Measurements from ENCODE around the gene RAET1G. TPM values are rescaled to one million over a fixed set of nuclear protein-coding genes. Genes with fewer than 3 reads are reported as not detected.

The RAET1G gene
- total RNA-seq, 4 donors from 2014 or later = not detected

DNA sequence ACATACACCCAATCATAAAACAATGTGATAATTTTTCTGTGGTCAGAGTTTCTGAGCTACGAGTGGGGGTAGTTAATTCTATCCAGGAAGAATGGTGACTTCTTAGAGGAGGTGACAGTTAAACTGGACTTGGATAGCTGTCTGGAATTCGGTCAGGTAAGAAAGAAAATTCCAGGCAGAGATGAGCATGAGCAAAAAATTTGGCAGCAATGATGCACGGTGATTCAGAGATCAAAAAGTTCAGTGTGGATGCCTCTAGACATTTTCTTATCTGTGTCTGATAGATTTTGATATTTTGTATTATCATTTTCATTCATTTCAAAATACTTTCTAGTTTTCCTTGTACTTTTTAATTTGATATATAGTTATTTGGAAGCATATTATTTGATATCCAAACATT lies 37.0 kb downstream of the RAET1G start:
- no peak overlapping the region for H3K4me3 ChIP-seq
- H3K4me1 ChIP-seq = no peaks in the 10 kb centered on the region
- no peaks in the 10 kb centered on the region for H3K36me3 ChIP-seq
- no peak for DNase-seq
- no peaks in the 10 kb centered on the region for H3K9me3 ChIP-seq
- 83 to 84% methylated on average over 3 of the region's 3 CpGs for WGBS, 2 donors (ENCODE audit: low coverage in 1 of 2)
- no peak overlapping the region for H3K27ac ChIP-seq
- H3K27me3 ChIP-seq = no peaks in the 10 kb centered on the region
- intact Hi-C loops (cut with DNase I; ENCODE audit: low total_unique reads) = no loop called here
- in situ Hi-C loops (cut with MboI; ENCODE audit: low pct_ligation_motif_present in 1 of 4, low pct_unique_long_range_greater_than_20kb in 1 of 4, low sequenced_read_pairs in 3 of 4) = no loop called here
- TF ChIP-seq EP300 (IDR thresholded peaks at IDR 0.05; ENCODE audit: low read depth) (no peak), POLR2AphosphoS5 (IDR thresholded peaks at IDR 0.05) (no peak), POLR2A (IDR thresholded peaks at IDR 0.05) (no peak)
- TF ChIP-seq, protein P1, sequence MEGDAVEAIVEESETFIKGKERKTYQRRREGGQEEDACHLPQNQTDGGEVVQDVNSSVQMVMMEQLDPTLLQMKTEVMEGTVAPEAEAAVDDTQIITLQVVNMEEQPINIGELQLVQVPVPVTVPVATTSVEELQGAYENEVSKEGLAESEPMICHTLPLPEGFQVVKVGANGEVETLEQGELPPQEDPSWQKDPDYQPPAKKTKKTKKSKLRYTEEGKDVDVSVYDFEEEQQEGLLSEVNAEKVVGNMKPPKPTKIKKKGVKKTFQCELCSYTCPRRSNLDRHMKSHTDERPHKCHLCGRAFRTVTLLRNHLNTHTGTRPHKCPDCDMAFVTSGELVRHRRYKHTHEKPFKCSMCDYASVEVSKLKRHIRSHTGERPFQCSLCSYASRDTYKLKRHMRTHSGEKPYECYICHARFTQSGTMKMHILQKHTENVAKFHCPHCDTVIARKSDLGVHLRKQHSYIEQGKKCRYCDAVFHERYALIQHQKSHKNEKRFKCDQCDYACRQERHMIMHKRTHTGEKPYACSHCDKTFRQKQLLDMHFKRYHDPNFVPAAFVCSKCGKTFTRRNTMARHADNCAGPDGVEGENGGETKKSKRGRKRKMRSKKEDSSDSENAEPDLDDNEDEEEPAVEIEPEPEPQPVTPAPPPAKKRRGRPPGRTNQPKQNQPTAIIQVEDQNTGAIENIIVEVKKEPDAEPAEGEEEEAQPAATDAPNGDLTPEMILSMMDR (IDR thresholded peaks at IDR 0.05) = no peak

DNA sequence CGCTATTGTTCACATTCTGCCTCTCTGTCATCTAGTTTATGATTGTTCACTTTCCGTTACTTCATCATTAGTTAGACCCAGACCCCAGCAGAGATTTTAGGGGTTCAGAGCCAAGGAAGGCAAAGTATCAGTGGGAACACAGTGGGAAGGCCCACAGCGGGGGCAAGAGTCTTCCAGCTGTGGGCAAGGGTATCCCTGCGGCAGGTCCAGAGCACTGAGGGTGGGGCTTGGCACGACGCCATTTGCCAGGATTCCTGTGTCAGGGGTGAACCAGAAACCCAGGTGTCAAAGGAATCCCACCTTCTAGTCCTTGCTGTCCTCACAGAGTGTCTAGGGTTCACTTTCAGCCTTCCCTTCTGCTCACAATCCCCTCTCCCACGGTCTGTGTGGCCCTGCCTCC lies 38.3 kb downstream of the RAET1G start:
- no peak for DNase-seq
- Histone ChIP-seq H3K4me1 (no peaks in the 10 kb centered on the region), H3K4me3 (no peak overlapping the region), H3K36me3 (no peaks in the 10 kb centered on the region), H3K27me3 (no peaks in the 10 kb centered on the region), H3K9me3 (no peaks in the 10 kb centered on the region), H3K27ac (no peak overlapping the region)
- intact Hi-C loops (cut with DNase I; ENCODE audit: low total_unique reads) = no loop called here
- WGBS, 2 donors (ENCODE audit: low coverage in 1 of 2) = 50 to 87% methylated on average over 1 to 7 of the region's 7 CpGs
- TF ChIP-seq EP300 (IDR thresholded peaks at IDR 0.05; ENCODE audit: low read depth) = no peak
- TF ChIP-seq POLR2A (IDR thresholded peaks at IDR 0.05) = no peak
- TF ChIP-seq POLR2AphosphoS5 (IDR thresholded peaks at IDR 0.05) = no peak
- in situ Hi-C loops (cut with MboI; ENCODE audit: low pct_ligation_motif_present in 1 of 4, low pct_unique_long_range_greater_than_20kb in 1 of 4, low sequenced_read_pairs in 3 of 4) = no loop called here

DNA sequence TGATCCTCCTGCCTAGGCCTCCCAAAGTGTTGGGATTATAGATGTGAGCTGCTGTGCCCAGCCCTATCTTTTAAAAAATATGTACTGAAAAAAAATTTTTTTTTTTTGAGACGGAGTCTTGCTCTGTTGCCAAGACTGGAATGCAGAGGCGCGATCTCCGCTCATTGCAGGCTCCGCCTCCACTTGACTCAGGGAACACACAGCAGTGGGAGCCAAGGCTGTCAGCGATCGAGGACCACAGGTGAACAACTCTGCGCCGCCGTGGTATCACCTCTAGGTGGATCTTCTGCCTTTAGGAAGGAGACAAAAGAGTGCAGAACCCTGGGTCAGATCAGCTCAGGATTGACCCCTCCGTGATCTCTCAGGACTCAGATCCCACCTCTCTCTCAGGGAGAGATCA lies 38.7 kb downstream of the RAET1G start:
- 55% methylated on average over 11 of the region's 11 CpGs; no CpG with 5 or more reads in 1 of the 2 donors for WGBS, 2 donors (ENCODE audit: low coverage in 1 of 2)
- in situ Hi-C loops (cut with MboI; ENCODE audit: low pct_ligation_motif_present in 1 of 4, low pct_unique_long_range_greater_than_20kb in 1 of 4, low sequenced_read_pairs in 3 of 4) = no loop called here
- no peaks in the 10 kb centered on the region for H3K9me3 ChIP-seq
- H3K27me3 ChIP-seq = no peaks in the 10 kb centered on the region
- TF ChIP-seq EP300 (IDR thresholded peaks at IDR 0.05; ENCODE audit: low read depth) (no peak), POLR2A (IDR thresholded peaks at IDR 0.05) (no peak), POLR2AphosphoS5 (IDR thresholded peaks at IDR 0.05) (no peak)
- TF ChIP-seq, protein P1 (IDR thresholded peaks at IDR 0.05) = no peak
- intact Hi-C loops (cut with DNase I; ENCODE audit: low total_unique reads) = no loop called here
- DNase-seq = no peak
- no peaks in the 10 kb centered on the region for H3K36me3 ChIP-seq
- no peaks in the 10 kb centered on the region for H3K4me1 ChIP-seq
- no peak overlapping the region for H3K4me3 ChIP-seq
- H3K27ac ChIP-seq = no peak overlapping the region

DNA sequence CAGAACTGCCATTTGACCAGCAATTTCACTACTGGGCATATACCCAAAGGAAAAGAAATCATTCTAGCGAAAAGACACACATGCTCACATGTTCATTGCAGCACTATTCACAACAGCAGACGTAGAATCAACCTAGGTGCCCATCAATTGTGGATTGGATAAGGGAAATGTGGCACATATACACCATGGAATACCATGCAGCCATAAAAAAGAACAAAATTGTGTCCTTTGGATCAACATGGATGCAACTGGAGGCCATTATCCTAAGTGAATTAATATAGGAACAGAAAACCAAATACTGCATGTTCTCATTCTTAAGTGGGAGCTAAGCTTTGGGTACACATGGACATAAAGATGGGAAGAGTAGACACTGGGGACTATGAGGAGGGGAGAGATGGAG lies 41.1 kb downstream of the RAET1G start:
- WGBS, 2 donors (ENCODE audit: low coverage in 1 of 2) = 86 to 88% methylated on average over 2 of the region's 2 CpGs
- no peak for DNase-seq
- no peaks in the 10 kb centered on the region for H3K9me3 ChIP-seq
- intact Hi-C loops (cut with DNase I; ENCODE audit: low total_unique reads) (no loop called here), in situ Hi-C loops (cut with MboI; ENCODE audit: low pct_ligation_motif_present in 1 of 4, low pct_unique_long_range_greater_than_20kb in 1 of 4, low sequenced_read_pairs in 3 of 4) (no loop called here)
- no peak overlapping the region for H3K27ac ChIP-seq
- no peaks in the 10 kb centered on the region for H3K4me1 ChIP-seq
- H3K27me3 ChIP-seq = no peaks in the 10 kb centered on the region
- H3K4me3 ChIP-seq = no peak overlapping the region
- TF ChIP-seq EP300 (IDR thresholded peaks at IDR 0.05; ENCODE audit: low read depth) = no peak
- TF ChIP-seq POLR2AphosphoS5 (IDR thresholded peaks at IDR 0.05) = no peak
- TF ChIP-seq POLR2A (IDR thresholded peaks at IDR 0.05) = no peak
- TF ChIP-seq, protein P1 (IDR thresholded peaks at IDR 0.05) = no peak
- H3K36me3 ChIP-seq = no peaks in the 10 kb centered on the region
